A549 (cell line): ENCODE results near the gene ARHGAP26. TPM values are rescaled to one million over a fixed set of nuclear protein-coding genes. Genes with fewer than 3 reads are reported as not detected.
A peak's percentile ranks its signal among the peaks of the same experiment; 100 is the strongest.

Experiments used
- ATAC-seq, 2 experiments: fragments of 200-7000 bp in 1 of 2; fragments of >200 bp in 1 of 2; cut with Nextera tagmentation in 1 of 2; cut with Tn5 transposase in 1 of 2; 3 replicates each; pipeline versions ENCODE4 v1.8.0 to v1.9.1; 2018 to 2020; ENCODE audit warnings: mild to moderate bottlenecking in 1 of 2, moderate library complexity in 1 of 2
- CTCF ChIA-PET: fragments of 300-600 bp; sonication (Branson Sonifier 250); formaldehyde crosslinking; extraction: SDS; loops from one replicate; lab custom pipeline; 2021; ENCODE audit warnings: antibody characterized with exemption, inconsistent platforms; lab: Yijun Ruan, JAX
- POLR2A ChIA-PET: fragments of 350-600 bp; formaldehyde crosslinking; extraction: SDS; loops from one replicate; lab custom pipeline; 2021; ENCODE audit warnings: antibody characterized with exemption, inconsistent platforms; lab: Yijun Ruan, JAX
- DNase-seq, 2 experiments: peaks; one replicate each; pipeline versions ENCODE4 v3.0.0 to v3.0.0-alpha.2; 2011 to 2016; ENCODE audit warnings: low read depth in 1 of 2, low spot score in 1 of 2
- FAIRE-seq: peaks from 2 replicates; lab custom pipeline; 2011; peaks lifted over from hg19 to GRCh38; lab: Jason Lieb, UNC
- H3K27ac ChIP-seq, 2 experiments: fragments of >200 bp; sonication (Bioruptor Twin); formaldehyde crosslinking; 3 replicates each; pipeline ENCODE4 v1.5.1; 2016 to 2017
- H3K4me1 ChIP-seq: fragments of >200 bp; sonication (Bioruptor Twin); formaldehyde crosslinking; 3 replicates; pipeline ENCODE4 v1.6.1; 2016
- H3K4me2 ChIP-seq: fragments of >200 bp; sonication (Bioruptor Twin); formaldehyde crosslinking; 3 replicates; pipeline ENCODE4 v1.6.1; 2016
- H3K4me3 ChIP-seq: fragments of >200 bp; sonication (Bioruptor Twin); formaldehyde crosslinking; 3 replicates; pipeline ENCODE4 v1.5.1; 2016
- H3K9me3 ChIP-seq: fragments of >200 bp; sonication (Bioruptor Twin); formaldehyde crosslinking; 3 replicates; pipeline ENCODE4 v1.6.1; 2016
- BCL3 ChIP-seq: fragments of >200 bp; sonication (Bioruptor Twin); formaldehyde crosslinking; IDR thresholded peaks from 3 replicates; pipeline ENCODE4 v1.6.1; 2016
- BHLHE40 ChIP-seq: IDR thresholded peaks from 2 replicates; pipeline ENCODE4 v1.6.1; 2012; ENCODE audit warnings: low read depth, low read length, inconsistent platforms
- CTCF ChIP-seq: fragments of >200 bp; sonication (Bioruptor Twin); formaldehyde crosslinking; IDR thresholded peaks from 3 replicates; pipeline ENCODE4 v1.5.1; 2016
- EP300 ChIP-seq, 2 experiments: fragments of >200 bp; sonication (Bioruptor Twin); formaldehyde crosslinking; IDR thresholded peaks; 2 replicates in 1 of 2; 3 replicates in 1 of 2; pipeline ENCODE4 v1.6.1; 2016 to 2017
- ESRRA ChIP-seq: fragments of 150-350 bp; IDR thresholded peaks from 2 replicates; pipeline ENCODE4 v1.6.1; 2014; ENCODE audit warnings: mild to moderate bottlenecking, low read length, borderline replicate concordance
- FOSB ChIP-seq: fragments of 250-450 bp; sonication (Bioruptor Pico); IDR thresholded peaks from 2 replicates; pipeline ENCODE4 v1.5.0; 2020; ENCODE audit warnings: mild to moderate bottlenecking, moderate library complexity
- FOXS1 ChIP-seq: fragments of 250-450 bp; sonication (Bioruptor Pico); IDR thresholded peaks from 2 replicates; pipeline ENCODE4 v1.5.0; 2020; ENCODE audit warnings: mild to moderate bottlenecking, moderate library complexity
- HDAC2 ChIP-seq: fragments of 200-600 bp; sonication (generic); IDR thresholded peaks from 2 replicates; pipeline ENCODE4 v1.6.1; 2016
- HES2 ChIP-seq: fragments of >200 bp; sonication (Bioruptor Twin); formaldehyde crosslinking; IDR thresholded peaks from 2 replicates; pipeline ENCODE4 v1.6.1; 2016
- HMGXB4 ChIP-seq: fragments of 250-450 bp; sonication (Bioruptor Pico); IDR thresholded peaks from 2 replicates; pipeline ENCODE4 v1.5.0; 2021; ENCODE audit warnings: mild to moderate bottlenecking, moderate library complexity, borderline replicate concordance
- HOXA7 ChIP-seq: fragments of 250-450 bp; sonication (Bioruptor Pico); IDR thresholded peaks from 2 replicates; pipeline ENCODE4 v1.5.0; 2020; ENCODE audit warnings: mild to moderate bottlenecking, moderate library complexity
- HOXB5 ChIP-seq: fragments of 250-450 bp; sonication (Bioruptor Pico); IDR thresholded peaks from 2 replicates; pipeline ENCODE4 v1.5.0; 2020; ENCODE audit warnings: mild to moderate bottlenecking, moderate library complexity
- KDM5A ChIP-seq: fragments of 200-600 bp; sonication (generic); IDR thresholded peaks from 2 replicates; pipeline ENCODE4 v1.6.1; 2016; ENCODE audit warnings: antibody characterized with exemption, mild to moderate bottlenecking
- MAFK ChIP-seq: fragments of 450-650 bp; IDR thresholded peaks from 2 replicates; pipeline ENCODE4 v1.6.1; 2014; ENCODE audit not compliant: partially characterized antibody
- MAX ChIP-seq: IDR thresholded peaks from 2 replicates; pipeline ENCODE4 v1.6.1; 2012
- PBX3 ChIP-seq: IDR thresholded peaks from 2 replicates; pipeline ENCODE4 v1.6.1; 2012
- PHF8 ChIP-seq: fragments of 200-600 bp; sonication (generic); IDR thresholded peaks from 2 replicates; pipeline ENCODE4 v1.6.1; 2016; ENCODE audit warnings: low read depth, mild to moderate bottlenecking, antibody characterized with exemption, moderate library complexity, borderline replicate concordance
- POLR2AphosphoS2 ChIP-seq: conservative IDR thresholded peaks from 2 replicates; pipeline ENCODE4 v1.6.1; 2012; ENCODE audit warnings: low read length, improper control_type of control experiment, inconsistent platforms
- RAD21 ChIP-seq, 2 experiments: fragments of >200 bp in 1 of 2; sonication (Bioruptor Twin) in 1 of 2; formaldehyde crosslinking in 1 of 2; IDR thresholded peaks in 1 of 2; conservative IDR thresholded peaks in 1 of 2; 2 replicates in 1 of 2; 3 replicates in 1 of 2; pipeline ENCODE4 v1.6.1; 2012 to 2018; ENCODE audit warnings: inconsistent platforms in 1 of 2
- RFX5 ChIP-seq: fragments of 450-650 bp; IDR thresholded peaks from 2 replicates; pipeline ENCODE4 v1.7.1; 2014; ENCODE audit warnings: antibody characterized with exemption, mild to moderate bottlenecking, moderate library complexity
- RNF2 ChIP-seq: fragments of 200-600 bp; sonication (generic); IDR thresholded peaks from 2 replicates; pipeline ENCODE4 v1.6.1; 2016; ENCODE audit warnings: low read depth, mild to moderate bottlenecking, antibody characterized with exemption, moderate library complexity, borderline replicate concordance
- SMC3 ChIP-seq: fragments of >200 bp; sonication (Bioruptor Twin); formaldehyde crosslinking; IDR thresholded peaks from 3 replicates; pipeline ENCODE4 v1.6.1; 2018; ENCODE audit warnings: inconsistent platforms
- TP53 ChIP-seq: fragments of 250-450 bp; sonication (Bioruptor Pico); IDR thresholded peaks from 2 replicates; pipeline ENCODE4 v1.5.0; 2021; ENCODE audit warnings: mild to moderate bottlenecking, moderate library complexity
- ZFP36 ChIP-seq: fragments of 450-650 bp; IDR thresholded peaks from 2 replicates; pipeline ENCODE4 v1.6.1; 2014; ENCODE audit warnings: borderline replicate concordance; ENCODE audit not compliant: partially characterized antibody
- WGBS: methylation state at CpG from one replicate; pipeline ENCODE4 v1.1.6; 2017; ENCODE audit errors: missing lambda C conversion rate; 5-methylcytosine and 5-hydroxymethylcytosine counted together
- polyA plus RNA-seq, 4 experiments: library from polyadenylated mRNA; depleted of rRNA in 3 of 4; stranded (reverse); fragments of >200 nt; fragmentation: RNase III in 1 of 4; extraction: RNeasy Plus Mini Kit Qiagen cat#74134 plus additional on column Dnase treatment in 1 of 4; gene quantifications; 2 replicates in 3 of 4; 3 replicates in 1 of 4; pipeline ENCODE4 v1.2.3, GENCODE V29; 2011 to 2017

ARHGAP26 gene
- polyA plus RNA-seq, 2 of the 4 experiments (the other 2 are of a cell fraction) = 6.6 to 19.1 TPM

GRCh38 chr5:142888469-142889085 is 118.4 kb downstream of the ARHGAP26 start:
- ATAC-seq (peak; percentile 81 to 92), FAIRE-seq (peak; percentile 56), DNase-seq (peak; percentile 60 to 72)
- H3K4me1 ChIP-seq = 0 out of 3 replicates have a peak, but pooled peaks cover 3% of the 10 kb centered on the region
- POLR2A ChIA-PET = interaction anchor here (0.5 to 1.3 kb wide), 2 partner anchors 166 to 175 kb away, joined by 3 to 5 read pairs; no protein-coding TSS in a partner anchor
- CTCF ChIA-PET = interaction anchor here (0.6 to 27.5 kb wide), 63 partner anchors 9 to 1303 kb away, joined by 3 to 1307 read pairs (median 4); partner anchors contain the start of genes ARHGAP26 and FGF1
- H3K27ac ChIP-seq = no peak overlapping the region
- H3K4me3 ChIP-seq = no peak overlapping the region
- TF ChIP-seq EP300 (IDR thresholded peaks at IDR 0.05) (no peak), MAFK (no peak), FOXS1 (CRISPR knock-in tag) (no peak), HMGXB4 (CRISPR knock-in tag) (no peak), SMC3 (peak; percentile 76), HES2 (no peak), RFX5 (no peak), BCL3 (no peak), TP53 (CRISPR knock-in tag) (no peak), CTCF (peak; percentile 91), FOSB (no peak), POLR2AphosphoS2 (no peak), ZFP36 (no peak), RAD21 (conservative IDR thresholded peaks at IDR 0.05 in 1 of 2, IDR thresholded peaks at IDR 0.05 in 1 of 2) (peak; percentile 90 to 93), PBX3 (no peak), HOXA7 (CRISPR knock-in tag) (no peak), KDM5A (no peak), MAX (no peak), ESRRA (no peak)
- H3K9me3 ChIP-seq = no peaks in the 10 kb centered on the region
- no peak overlapping the region for H3K4me2 ChIP-seq
- 53% methylated on average over 9 of the region's 9 CpGs for WGBS

- H3K27ac ChIP-seq = no peak overlapping the region
- no peak overlapping the region for H3K4me2 ChIP-seq
- DNase-seq = no peak
- no peaks in the 10 kb centered on the region for H3K9me3 ChIP-seq
- no peak overlapping the region for H3K4me3 ChIP-seq
- no peak for ATAC-seq
- no peak for FAIRE-seq
- ChIA-PET POLR2A (no interaction called here), CTCF (interaction anchor here (0.7 to 27.5 kb wide), 9 partner anchors 15 to 343 kb away, joined by 3 to 1307 read pairs (median 6); no protein-coding TSS in a partner anchor)
- 0 out of 3 replicates have a peak, but pooled peaks cover 9% of the 10 kb centered on the region for H3K4me1 ChIP-seq
- TF ChIP-seq HOXB5 (no peak), HDAC2 (no peak), RFX5 (no peak), PHF8 (no peak), RNF2 (no peak), BHLHE40 (no peak), RAD21 (conservative IDR thresholded peaks at IDR 0.05 in 1 of 2, IDR thresholded peaks at IDR 0.05 in 1 of 2) (no peak)
- WGBS = 92% methylated on average over 3 of the region's 3 CpGs
Measured at GRCh38 chr5:142892021-142892420, 121.8 kb downstream of the ARHGAP26 start.
